AG04450 (cell line): ENCODE measurements around the gene ABAT. TPM values are rescaled to one million over a fixed set of nuclear protein-coding genes. Genes with fewer than 3 reads are reported as not detected.

Experiments
- CTCF ChIA-PET: fragments of 300-600, 350-600 bp; formaldehyde crosslinking; extraction: SDS; loops from one replicate; lab custom pipeline; 2022; ENCODE audit warnings: antibody characterized with exemption, inconsistent platforms; lab: Charles Lee
- POLR2A ChIA-PET: fragments of 350-600 bp; formaldehyde crosslinking; extraction: SDS; loops from one replicate; lab custom pipeline; 2021; ENCODE audit warnings: antibody characterized with exemption, inconsistent platforms; lab: Yijun Ruan, JAX
- DNase-seq: peaks from one replicate; pipeline ENCODE4 v3.0.0-alpha.2; 2011; ENCODE audit warnings: low read depth, low spot score
- H3K27ac ChIP-seq: one replicate; pipeline ENCODE4 v1.5.1; 2012; ENCODE audit warnings: low read depth, low read length, control low read depth
- H3K27me3 ChIP-seq: one replicate; pipeline ENCODE4 v1.6.0; 2012; ENCODE audit warnings: low read length; ENCODE audit not compliant: control insufficient read depth, insufficient read depth
- H3K4me3 ChIP-seq: 2 replicates; pipeline ENCODE4 v1.5.1; 2011; ENCODE audit warnings: mild to moderate bottlenecking, low read depth, low read length, control low read depth
- H3K9me3 ChIP-seq: 2 replicates; pipeline ENCODE4 v1.5.1; 2012; ENCODE audit warnings: low read length; ENCODE audit not compliant: control insufficient read depth, insufficient read depth
- CTCF ChIP-seq: IDR thresholded peaks from 2 replicates; pipeline ENCODE4 v1.5.1; 2011; ENCODE audit warnings: low read depth, low read length, control low read depth, inconsistent platforms
- polyA plus RNA-seq: library from polyadenylated mRNA; depleted of rRNA; stranded (reverse); fragments of >200 nt; gene quantifications from 2 replicates; pipeline ENCODE4 v1.2.3, GENCODE V29; 2011

The ABAT gene
- polyA plus RNA-seq, 1 experiment: 6.6 TPM

GRCh38 chr16:8713635-8714172 is 39.3 kb downstream of the ABAT start:
- Histone ChIP-seq H3K27me3 (no peaks in the 10 kb centered on the region), H3K27ac (no peak overlapping the region), H3K4me3 (no peak overlapping the region), H3K9me3 (no peaks in the 10 kb centered on the region)
- TF ChIP-seq CTCF: no peak
- CTCF ChIA-PET: no interaction called here
- no peak for DNase-seq
- POLR2A ChIA-PET: no interaction called here

GRCh38 chr16:8714174-8714573 is 39.8 kb downstream of the ABAT start:
- ChIA-PET POLR2A (no interaction called here), CTCF (no interaction called here)
- no peak for DNase-seq
- Histone ChIP-seq H3K27me3 (no peaks in the 10 kb centered on the region), H3K4me3 (no peak overlapping the region), H3K27ac (no peak overlapping the region), H3K9me3 (no peaks in the 10 kb centered on the region)
- TF ChIP-seq CTCF: no peak

- CTCF ChIA-PET: no interaction called here
- no peaks in the 10 kb centered on the region for H3K27me3 ChIP-seq
Measured at GRCh38 chr16:8714807-8715206, 40.4 kb downstream of the ABAT start.

GRCh38 chr16:8716052-8716451 is 41.6 kb downstream of the ABAT start:
- TF ChIP-seq CTCF: no peak
- no peak for DNase-seq
- H3K4me3 ChIP-seq: no peak overlapping the region
- POLR2A ChIA-PET: no interaction called here
- no peaks in the 10 kb centered on the region for H3K9me3 ChIP-seq
- no peaks in the 10 kb centered on the region for H3K27me3 ChIP-seq
- CTCF ChIA-PET: no interaction called here
- H3K27ac ChIP-seq: no peak overlapping the region

More at GRCh38 chr16:8714807-8715206, 40.4 kb downstream of the ABAT start:
- DNase-seq: no peak
- POLR2A ChIA-PET: no interaction called here
- Histone ChIP-seq H3K27ac (no peak overlapping the region), H3K4me3 (no peak overlapping the region), H3K9me3 (no peaks in the 10 kb centered on the region)
- no peak for TF ChIP-seq CTCF

- CTCF ChIA-PET: no interaction called here
- H3K4me3 ChIP-seq: no peak overlapping the region
- H3K27me3 ChIP-seq: no peaks in the 10 kb centered on the region
- H3K9me3 ChIP-seq: no peaks in the 10 kb centered on the region
- TF ChIP-seq CTCF: no peak
- POLR2A ChIA-PET: no interaction called here
- no peak for DNase-seq
- H3K27ac ChIP-seq: no peak overlapping the region
Measured at GRCh38 chr16:8716592-8716991, 42.2 kb downstream of the ABAT start.
